ENCODE data around the gene ATP2A3.

The ATP2A3 gene

GRCh38 chr17:3910420-3911270 is 53.6 kb downstream of the ATP2A3 start:
- DNase-seq (ENCODE audit: low spot score), result no peak

DNA sequence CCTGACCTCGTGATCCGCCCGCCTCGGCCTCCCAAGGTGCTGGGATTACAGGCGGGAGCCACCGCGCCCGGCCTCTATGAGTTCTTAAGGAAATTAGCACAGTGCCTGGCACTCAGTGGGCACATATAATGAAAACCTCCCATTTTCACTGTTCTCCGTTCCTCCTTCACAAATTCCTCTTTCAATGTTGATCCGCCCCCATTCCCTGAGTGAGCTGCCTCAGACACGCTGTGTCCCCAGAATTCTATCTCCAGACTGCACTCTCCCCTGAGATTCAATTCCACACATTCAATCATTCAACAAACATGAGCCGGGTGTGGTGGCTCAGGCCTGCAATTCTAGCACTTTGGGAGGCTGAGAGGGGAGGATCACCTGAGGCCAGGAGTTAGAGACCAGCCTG is 55.0 kb downstream of the ATP2A3 start:
- DNase-seq (ENCODE audit: low spot score), result no peak

GRCh38 chr17:3907483-3908216 is 56.6 kb downstream of the ATP2A3 start:
- DNase-seq (ENCODE audit: low spot score), result no peak

GRCh38 chr17:3906881-3907280 is 57.4 kb downstream of the ATP2A3 start:
- DNase-seq (ENCODE audit: low spot score), result no peak

GRCh38 chr17:3905017-3905520 is 59.2 kb downstream of the ATP2A3 start:
- no peak for DNase-seq (ENCODE audit: low spot score)

DNA sequence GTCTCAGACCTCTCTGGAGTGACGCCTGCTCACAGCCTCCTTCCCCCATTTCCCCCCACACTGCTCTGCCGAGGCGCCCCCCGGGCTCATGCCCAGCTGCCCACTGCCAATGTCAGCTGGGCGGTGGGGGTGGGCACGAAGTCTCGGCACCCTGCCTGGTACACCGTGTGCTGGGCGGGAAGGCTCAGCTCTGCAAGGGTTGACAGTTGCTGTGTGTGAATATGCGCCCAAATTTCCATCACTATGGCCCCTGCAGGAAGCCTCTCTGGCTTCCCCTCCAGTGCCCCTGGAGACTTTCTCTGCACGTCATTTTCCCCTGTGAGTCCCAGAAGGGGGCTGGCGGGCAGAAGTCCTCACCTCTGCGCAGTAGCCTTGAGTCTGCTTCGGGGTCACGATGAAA is 59.7 kb downstream of the ATP2A3 start:
- DNase-seq (ENCODE audit: low spot score), result no peak

DNA sequence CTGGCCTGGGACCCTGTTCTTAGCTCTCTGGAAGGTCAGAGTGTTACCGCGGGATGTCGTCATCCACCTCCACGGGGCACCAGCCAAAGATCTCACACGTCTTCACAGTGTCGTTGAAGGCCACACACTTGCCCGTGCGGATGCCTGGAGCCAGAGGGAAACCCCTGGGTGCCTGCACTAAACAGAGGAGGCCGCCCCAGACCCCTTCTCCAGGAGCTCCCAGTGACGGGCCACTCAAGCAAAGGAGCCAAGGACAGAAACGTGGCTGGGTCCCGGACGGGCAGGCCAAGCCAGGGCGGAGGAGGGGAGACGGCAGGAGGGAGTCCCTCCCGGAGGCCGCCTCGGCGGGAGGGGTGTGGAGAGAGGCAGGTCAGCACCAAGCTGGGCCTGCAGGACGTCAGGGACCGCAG is 60.4 kb downstream of the ATP2A3 start:
- DNase-seq (ENCODE audit: low spot score), result no peak

- DNase-seq (ENCODE audit: low spot score), result no peak
Measured at GRCh38 chr17:3903051-3903825, 61.0 kb downstream of the ATP2A3 start.

GRCh38 chr17:3900646-3901045 is 63.6 kb downstream of the ATP2A3 start:
- no peak for DNase-seq (ENCODE audit: low spot score)

DNA sequence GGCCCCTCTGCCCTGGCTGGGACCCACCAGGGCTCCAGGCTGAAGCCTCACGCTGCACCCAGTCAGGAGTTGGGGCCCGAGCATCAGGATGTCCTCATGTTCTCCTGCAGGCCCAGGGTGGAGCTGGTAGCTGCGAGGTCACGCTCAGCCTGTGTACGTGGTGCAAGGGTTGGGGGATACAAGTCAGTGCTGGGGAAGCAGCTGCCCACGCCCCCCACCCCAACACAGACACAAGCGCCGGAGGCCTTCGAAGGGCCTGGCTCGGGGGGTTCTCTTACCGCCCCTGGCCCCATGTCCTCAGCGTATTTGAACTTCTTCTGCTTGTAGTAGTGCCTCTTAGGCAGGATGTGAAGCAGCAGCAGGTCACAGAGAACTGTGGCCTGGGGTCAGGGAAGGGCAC is 66.5 kb downstream of the ATP2A3 start:
- no peak for DNase-seq (ENCODE audit: low spot score)

DNA sequence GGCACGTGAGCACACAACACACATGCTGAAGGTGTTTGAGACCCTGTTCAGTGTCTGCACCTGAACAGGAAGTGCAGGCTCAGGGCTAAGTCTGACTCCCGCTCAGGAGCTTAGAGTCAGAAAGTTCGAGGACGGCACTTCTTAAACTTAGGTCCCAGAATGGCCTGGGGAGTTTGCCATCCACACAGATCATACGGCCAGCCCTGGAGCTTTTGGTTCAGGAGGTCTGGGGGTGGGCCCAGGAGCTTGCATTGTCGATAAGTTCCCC is 67.3 kb downstream of the ATP2A3 start:
- no peak for DNase-seq (ENCODE audit: low spot score)

- no peak for DNase-seq (ENCODE audit: low spot score)
Measured at GRCh38 chr17:3896108-3896967, 67.9 kb downstream of the ATP2A3 start.

- DNase-seq (ENCODE audit: low spot score), result no peak
Measured at GRCh38 chr17:3895354-3895753, 68.9 kb downstream of the ATP2A3 start.

- DNase-seq (ENCODE audit: low spot score), result no peak
Measured at GRCh38 chr17:3894911-3895343, 69.3 kb downstream of the ATP2A3 start.

- DNase-seq (ENCODE audit: low spot score), result no peak
Measured at GRCh38 chr17:3894188-3894587, 70.0 kb downstream of the ATP2A3 start.

- DNase-seq (ENCODE audit: low spot score), result no peak
Measured at GRCh38 chr17:3893720-3894116, 70.5 kb downstream of the ATP2A3 start.

DNA sequence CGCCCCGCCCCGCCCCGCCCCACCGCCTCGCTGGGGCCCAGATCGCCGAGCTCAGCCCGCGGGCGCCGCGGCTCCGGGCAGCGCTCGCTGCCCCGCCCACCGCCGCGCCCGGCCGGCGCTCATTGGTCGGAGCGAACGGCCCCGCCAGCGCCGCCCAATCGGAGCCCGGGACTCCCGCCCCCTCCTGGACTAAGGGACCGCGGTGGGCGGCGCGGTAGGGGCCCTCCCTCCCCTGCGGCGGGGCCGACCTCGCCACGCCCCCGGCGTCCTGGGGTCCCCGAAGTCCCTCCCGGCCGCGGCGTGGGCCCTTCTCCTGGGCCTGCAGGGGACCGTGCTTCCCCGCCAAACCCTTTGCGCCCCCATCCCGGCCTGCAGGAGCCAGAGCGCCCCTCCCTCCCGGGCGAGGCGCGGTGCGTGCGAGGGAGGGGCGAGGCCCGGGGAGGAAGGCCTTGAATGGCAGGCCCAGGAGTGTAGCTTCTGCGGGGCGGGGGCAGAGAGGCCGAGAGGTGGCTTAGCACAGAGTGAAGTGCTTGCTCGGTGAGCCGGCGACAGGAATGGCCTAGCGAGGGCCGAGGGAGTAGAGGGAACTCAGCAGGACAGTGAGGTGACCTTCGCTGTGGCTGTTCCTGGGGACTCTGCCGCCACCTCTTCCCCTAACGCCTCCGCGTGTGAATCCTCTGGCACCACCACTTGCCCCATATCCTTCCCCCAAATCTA is 71.1 kb downstream of the ATP2A3 start, which contains the start of gene CAMKK1:
CAMKK1 (minus strand) TSS at position 51 of the 717 bp plus-strand sequence. CDS start 7,366 bp downstream, outside the sequence.
- DNase-seq (ENCODE audit: low spot score), result peak; percentile 99

- peak; percentile 83 for DNase-seq (ENCODE audit: low spot score)
Measured at GRCh38 chr17:3892095-3892998, 71.9 kb downstream of the ATP2A3 start.

GRCh38 chr17:3891626-3892094 is 72.6 kb downstream of the ATP2A3 start:
- no peak for DNase-seq (ENCODE audit: low spot score)

GRCh38 chr17:3890878-3891219 is 73.4 kb downstream of the ATP2A3 start:
- no peak for DNase-seq (ENCODE audit: low spot score)
